ENCODE measurements around the gene TNS3.

TNS3 gene

DNA sequence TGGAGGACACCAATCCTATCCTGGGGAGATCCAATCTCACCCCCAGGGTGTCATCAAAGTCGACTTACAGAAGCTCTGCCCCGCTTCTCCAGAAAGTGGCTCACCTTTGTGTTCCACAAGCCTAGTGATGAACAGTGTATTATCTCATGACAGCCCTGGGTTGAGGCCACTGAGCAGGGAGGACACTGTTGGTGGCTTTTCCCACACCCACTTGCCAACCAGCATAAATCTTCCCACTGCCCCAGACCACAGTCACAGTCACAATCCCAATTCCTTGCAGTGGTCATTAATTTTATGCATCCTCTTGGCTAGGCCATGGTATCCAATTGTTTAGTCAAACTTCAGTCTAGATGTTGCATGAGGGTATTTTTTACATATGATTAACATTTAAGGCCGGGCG lies 18.4 kb downstream of the TNS3 start:
- no peak for DNase-seq (ENCODE audit: low read depth, low spot score)

DNA sequence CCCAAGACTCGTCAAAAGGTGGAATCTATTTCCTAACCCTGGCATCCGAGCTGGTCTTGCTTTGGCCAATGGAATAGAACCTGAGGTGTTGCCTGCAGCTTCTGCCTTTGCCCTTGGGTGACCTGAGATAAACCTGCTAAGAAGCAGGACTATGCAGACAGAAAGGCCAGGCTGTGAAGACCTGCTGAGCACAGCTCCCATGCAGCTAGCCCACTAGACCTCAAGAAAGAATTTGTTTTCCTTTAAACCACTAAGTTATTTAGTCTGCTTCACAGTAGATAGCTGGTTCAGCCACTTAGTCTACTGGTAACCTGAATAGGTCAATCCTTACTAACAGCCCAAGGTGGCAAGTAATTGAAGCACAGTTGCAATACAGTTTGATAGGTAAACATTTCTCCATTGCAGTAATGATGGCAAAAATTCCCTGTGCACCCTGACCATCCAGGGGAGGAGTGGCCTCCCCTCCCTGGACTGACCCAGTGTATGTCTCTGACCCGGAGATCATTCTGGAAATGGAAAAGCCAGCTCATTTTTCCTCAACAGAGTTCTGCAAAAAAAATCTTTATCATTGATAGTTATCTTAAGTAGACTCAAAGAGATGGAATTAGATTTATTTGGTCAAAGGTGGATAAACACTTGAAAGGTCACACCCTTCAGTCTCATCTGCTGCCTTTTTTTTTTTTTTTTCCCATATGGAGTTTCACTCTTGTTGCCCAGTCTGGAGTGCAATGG lies 20.0 kb downstream of the TNS3 start:
- no peak for DNase-seq (ENCODE audit: low read depth, low spot score)

GRCh38 chr7:47559306-47560220 lies 22.3 kb downstream of the TNS3 start:
- DNase-seq (ENCODE audit: low read depth, low spot score), result no peak

DNA sequence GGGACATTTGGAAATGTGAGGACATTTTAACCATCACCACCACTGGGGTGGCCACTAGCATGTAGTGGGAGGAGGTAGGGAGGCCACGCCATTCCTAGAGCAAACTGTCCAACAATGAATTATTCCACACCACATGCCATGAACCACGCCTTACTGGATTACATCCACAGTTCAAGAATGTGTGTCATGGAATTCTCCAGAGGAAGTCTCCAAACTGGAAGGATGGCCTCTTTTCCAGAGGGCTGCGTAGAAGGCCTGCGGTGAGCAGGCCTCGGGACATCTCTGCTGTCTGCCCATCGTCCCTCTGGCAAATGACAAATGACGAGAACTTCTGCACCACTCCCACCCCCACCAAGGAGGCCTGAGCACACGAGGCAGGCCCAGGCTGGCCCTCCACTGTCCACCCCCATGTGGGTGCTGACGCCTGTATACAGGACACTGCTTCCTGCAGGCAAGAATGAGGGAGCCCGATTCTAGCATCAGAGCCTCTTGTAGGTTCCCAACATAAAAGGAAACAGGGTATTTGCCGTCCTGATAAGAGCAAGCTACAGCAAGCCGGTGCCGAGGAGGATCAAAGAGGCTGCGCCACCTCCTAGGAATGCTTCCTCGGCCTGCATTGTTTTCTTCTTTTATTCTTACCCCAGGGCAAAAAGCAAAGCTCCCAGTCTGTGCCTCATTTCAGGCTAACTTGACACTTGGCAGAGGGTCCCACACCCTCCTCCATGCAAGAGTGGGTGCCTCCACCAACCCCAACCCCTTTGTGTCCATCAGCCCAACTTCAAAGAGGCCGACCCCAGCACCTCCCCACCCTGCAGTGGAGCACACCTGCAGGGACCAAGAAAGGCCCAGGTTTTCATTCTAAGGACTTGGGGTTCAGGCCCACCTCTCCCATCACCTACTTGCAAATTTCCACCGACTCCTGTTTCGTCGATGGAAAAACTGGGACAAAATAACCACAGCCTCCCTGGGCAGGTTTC lies 23.9 kb downstream of the TNS3 start:
- no peak for DNase-seq (ENCODE audit: low read depth, low spot score)

DNA sequence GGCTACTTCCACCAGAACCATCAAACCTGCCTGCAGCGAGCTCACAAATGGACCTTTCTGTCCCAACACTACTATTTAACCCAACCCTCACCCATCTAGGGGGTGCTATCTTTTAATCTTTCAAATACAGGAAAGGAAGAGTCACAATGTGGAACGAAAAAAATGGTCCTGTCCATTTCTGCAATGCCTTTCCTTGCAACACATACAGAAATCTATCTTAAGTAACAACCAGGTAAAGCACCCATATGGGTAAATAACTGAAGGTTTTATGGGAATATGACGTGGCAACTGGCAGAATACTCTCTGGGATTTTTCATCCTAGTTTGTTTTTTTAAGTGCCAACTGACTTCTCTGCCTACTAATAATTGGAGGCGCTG lies 24.6 kb downstream of the TNS3 start:
- no peak for DNase-seq (ENCODE audit: low read depth, low spot score)

DNA sequence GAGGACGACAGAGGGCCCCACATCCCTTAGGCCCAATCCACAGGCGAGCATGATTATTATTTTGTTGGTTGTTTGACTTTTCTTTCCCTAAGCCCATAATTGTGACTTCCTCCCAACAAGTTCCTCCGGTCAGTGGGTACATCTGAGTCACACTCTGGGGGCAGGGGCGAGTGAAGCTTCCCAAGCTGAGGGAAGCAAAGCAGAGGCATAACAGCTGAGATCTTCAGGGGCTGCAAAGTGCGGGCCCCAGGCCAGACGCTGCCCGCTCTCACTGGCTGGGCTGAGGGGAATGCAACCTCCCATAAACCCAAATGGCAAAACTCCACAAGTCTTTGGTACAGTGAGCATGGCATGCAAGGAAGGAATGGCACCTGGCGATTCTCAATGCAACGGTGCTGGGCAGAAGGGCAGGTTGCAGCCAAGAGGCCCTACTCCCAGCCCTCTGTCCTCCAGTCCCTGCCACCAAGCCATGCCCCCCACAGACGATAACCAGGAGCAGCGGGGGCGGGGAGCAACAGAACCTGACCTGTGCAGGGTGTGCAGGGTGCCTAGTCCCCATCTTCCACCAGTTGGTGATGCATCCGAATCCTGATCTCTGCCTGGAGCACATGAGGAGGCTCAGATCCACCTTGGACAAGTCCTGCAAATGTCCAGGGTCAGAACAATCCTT lies 25.3 kb downstream of the TNS3 start:
- DNase-seq (ENCODE audit: low read depth, low spot score), result no peak

- no peak for DNase-seq (ENCODE audit: low read depth, low spot score)
Observed at GRCh38 chr7:47553309-47553708, 28.6 kb downstream of the TNS3 start.

DNA sequence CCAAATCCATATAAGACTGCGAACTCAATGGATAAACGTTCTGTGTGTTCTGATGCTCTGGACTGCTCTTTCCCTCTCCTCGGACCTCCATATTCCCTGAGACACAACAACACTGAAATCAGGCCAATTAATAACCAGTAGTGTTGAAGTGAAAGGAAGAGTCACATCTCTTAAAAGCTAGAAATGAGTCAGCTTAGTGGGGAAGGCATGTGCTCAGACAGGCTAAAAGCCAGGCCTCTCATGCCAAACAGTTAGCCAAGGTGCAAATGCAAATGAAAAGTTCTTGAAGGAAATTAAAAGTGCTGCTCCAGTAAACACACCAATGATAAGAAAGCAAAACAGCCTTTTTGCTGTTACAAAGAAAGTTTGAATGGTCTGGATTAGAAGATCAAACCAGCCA lies 29.3 kb downstream of the TNS3 start:
- DNase-seq (ENCODE audit: low read depth, low spot score), result no peak

GRCh38 chr7:47551668-47552440 lies 30.1 kb downstream of the TNS3 start:
- no peak for DNase-seq (ENCODE audit: low read depth, low spot score)

DNA sequence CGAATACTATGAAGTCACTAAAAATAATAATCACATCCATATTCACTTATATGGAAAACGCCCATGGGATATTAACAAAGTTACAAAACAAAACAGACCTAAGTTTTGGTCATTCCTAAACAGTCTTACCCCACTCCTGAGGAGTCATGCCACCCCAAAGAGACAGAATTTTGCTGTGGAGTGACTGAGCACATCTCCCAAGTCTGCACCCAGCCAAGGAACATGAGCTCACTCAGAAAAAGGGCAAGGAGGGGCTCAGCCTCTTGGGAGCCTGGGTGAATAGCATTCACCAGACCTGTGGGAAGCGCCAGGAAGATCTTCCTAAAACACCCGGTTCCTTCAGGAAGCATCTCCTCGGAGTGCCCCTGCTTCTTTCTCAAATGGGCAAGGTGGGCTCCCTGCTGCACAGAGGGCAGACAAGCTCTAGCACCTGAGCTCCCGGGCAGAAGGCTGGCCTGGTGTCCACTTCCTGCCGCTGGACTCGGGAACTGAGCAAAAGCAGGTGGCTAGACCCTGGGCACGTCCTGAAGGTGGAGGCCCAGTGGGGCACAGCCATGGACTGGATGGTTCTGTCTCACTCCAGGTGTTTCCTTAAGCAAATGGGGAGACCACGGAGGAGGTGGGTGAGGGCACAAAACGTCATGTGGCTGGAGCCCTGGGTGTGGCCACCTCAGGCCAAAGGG lies 31.0 kb downstream of the TNS3 start:
- DNase-seq (ENCODE audit: low read depth, low spot score), result no peak

DNA sequence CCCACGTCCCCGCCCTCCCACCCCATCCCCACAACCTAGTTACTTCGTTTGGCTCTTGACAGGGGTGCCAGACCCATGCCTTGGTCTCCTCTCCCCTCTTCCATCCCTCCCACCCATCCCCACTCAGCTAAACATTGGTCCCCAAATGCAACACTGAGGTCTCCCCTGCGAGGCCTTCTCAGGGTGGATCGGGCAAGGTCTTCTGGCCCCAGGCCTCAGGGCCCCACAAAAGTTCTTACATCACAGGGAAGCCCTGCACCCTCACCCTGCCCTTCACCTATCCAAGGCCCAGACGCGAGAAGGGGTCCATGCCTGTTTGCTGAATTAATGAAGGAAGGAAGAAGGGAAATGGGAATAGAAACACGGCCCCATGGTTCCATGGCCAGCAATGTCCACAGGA lies 32.0 kb downstream of the TNS3 start:
- DNase-seq (ENCODE audit: low read depth, low spot score), result no peak

DNA sequence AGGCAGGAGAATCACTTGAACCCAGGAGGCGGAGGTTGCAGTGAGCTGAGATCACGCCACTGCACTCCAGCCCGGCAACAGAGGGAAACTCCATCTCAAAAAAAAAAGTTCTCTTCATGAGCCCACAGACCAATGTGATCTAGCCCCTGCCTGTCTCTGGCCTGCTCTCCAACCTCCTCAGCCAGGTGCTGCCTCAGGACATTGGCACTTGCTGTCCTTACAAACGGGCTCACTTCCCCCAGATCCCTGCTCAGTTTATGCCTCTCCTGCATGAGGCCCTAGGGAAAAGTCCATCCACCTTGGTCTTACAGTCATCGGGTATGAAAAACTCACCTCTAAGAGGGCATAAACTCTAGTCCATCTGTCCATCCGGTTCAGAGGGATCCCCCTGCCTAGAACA lies 32.5 kb downstream of the TNS3 start:
- no peak for DNase-seq (ENCODE audit: low read depth, low spot score)

DNA sequence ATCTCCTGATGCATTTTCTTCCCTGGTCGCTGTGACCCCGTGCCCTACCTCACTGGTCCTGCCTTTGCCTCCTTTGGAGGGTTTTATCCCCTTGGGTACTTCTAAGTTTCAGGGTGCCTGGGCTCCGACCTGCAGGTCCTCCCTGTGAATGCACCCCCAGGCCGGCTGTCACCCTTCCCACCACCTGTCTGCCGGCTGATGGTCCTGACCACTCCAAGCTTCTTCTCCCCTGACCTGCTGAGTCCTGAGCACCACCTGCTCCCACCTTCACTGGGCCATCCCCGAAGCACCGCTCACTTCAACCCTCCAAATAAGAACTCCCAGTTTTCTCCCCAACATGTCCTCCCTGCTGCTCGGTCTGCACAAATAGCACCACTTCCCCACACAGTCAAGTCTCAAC lies 33.4 kb downstream of the TNS3 start:
- DNase-seq (ENCODE audit: low read depth, low spot score), result no peak

DNA sequence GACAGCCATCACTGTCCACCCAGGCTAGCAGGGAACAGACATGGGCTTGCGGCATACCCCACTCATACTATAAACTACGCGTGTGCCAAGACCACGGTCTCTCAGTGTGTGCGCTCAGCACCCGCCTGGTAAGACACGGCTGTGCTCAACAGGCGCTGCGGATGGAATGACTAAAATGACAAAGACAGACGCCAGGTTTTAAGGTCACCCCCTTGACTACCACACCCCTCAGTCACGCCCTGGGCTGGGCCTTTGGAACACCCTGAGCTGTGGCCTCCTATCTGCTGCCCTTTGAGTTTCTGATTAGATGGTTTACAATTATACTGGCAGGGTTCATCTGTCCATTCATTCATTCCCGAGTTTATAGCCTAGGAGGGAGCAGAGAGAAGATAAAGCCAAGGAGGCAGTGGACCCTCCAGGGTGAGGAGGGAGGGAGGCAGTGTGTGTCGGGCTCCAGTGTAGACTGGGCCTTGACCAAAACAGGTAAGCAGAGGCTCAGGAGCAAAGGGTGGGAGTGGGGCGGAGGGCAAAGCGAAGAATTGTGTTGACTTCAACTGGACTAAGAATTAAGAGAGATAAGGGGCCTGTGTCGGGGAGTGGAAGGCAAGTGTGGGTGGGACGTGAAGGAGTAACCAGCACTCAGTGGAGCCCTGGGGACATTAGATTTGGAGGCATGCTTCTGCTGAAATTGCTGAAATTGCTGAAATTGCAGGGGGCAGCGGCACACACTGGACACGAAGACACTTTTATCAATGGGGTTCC lies 35.0 kb downstream of the TNS3 start:
- DNase-seq (ENCODE audit: low read depth, low spot score), result no peak

- no peak for DNase-seq (ENCODE audit: low read depth, low spot score)
Observed at GRCh38 chr7:47546171-47546570, 35.7 kb downstream of the TNS3 start.

GRCh38 chr7:47544416-47544815 lies 37.5 kb downstream of the TNS3 start:
- no peak for DNase-seq (ENCODE audit: low read depth, low spot score)

DNA sequence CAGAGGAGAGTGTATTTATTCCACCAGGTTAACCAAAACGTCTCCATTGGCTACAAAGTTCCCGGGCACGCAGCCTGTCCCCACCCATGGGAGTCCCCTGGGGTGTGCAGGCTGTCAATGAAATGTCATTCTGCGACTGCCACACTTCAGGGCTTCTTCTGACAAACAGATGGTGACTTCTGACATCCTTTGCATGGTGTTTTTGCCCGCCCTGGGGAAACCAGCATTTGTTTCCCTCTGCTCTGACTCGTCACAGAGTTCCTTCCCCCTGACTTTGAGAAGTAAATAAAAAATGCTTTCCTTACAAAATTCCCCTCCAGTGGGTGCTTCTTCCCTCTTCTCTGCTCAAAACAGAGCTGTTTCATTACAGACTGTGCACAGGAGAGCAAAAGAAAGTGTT lies 38.2 kb downstream of the TNS3 start:
- DNase-seq (ENCODE audit: low read depth, low spot score), result no peak

GRCh38 chr7:47543056-47543455 lies 38.9 kb downstream of the TNS3 start:
- DNase-seq (ENCODE audit: low read depth, low spot score), result no peak

- DNase-seq (ENCODE audit: low read depth, low spot score), result no peak
Observed at GRCh38 chr7:47542051-47542450, 39.9 kb downstream of the TNS3 start.

All from activated naive CD8-positive, alpha-beta T cell treated with anti-CD3 and anti-CD28 coated beads, Interleukin-2, amount 50 U/mL, for 16 hours (primary cell).